Colonic mucosa (tissue), 4 donors: Measurements from ENCODE around the gene FBRSL1. TPM values are rescaled to one million over a fixed set of nuclear protein-coding genes. Genes with fewer than 3 reads are reported as not detected.
A peak's percentile ranks its signal among the peaks of the same experiment; 100 is the strongest.

ENCODE experiments used
- DNase-seq: peaks from one replicate; pipeline ENCODE4 v3.0.0-alpha.2; 2020
- H3K27ac ChIP-seq: fragments of 200-600 bp; one replicate; pipeline ENCODE4 v1.8.0; 2021
- H3K27me3 ChIP-seq: fragments of 200-600 bp; one replicate; pipeline ENCODE4 v1.8.0; 2021
- H3K36me3 ChIP-seq: fragments of 200-600 bp; one replicate; pipeline ENCODE4 v1.8.0; 2021
- H3K4me1 ChIP-seq: fragments of 200-600 bp; one replicate; pipeline ENCODE4 v1.8.0; 2021; ENCODE audit warnings: mild to moderate bottlenecking
- H3K4me3 ChIP-seq: fragments of 200-600 bp; one replicate; pipeline ENCODE4 v1.8.0; 2021
- H3K9ac ChIP-seq, 2 donors: one replicate each; pipeline ENCODE4 v1.7.0; 2013; ENCODE audit warnings: control low read depth in 2 of 2, low read depth in 2 of 2, low read length in 2 of 2
- H3K9me3 ChIP-seq: fragments of 200-600 bp; one replicate; pipeline ENCODE4 v1.8.0; 2021
- intact Hi-C: fragments of 100-400 bp; cut with DNase I; formaldehyde crosslinking; loops from one replicate; pipeline ENCODE4 v1.14.1; 2022
- total RNA-seq, 2 donors: library from RNA; stranded (reverse); fragmentation: NEBNext Ultra II Directional in 1 of 2; extraction: Animal tissue kit (Norgen Biotek cat#: 25700) in 1 of 2; gene quantifications; one replicate each; pipeline ENCODE4 v1.2.1, GENCODE V29; 2021
- TF ChIP-seq, protein P1 (sequence below): fragments of 200-600 bp; IDR thresholded peaks from one replicate; pipeline ENCODE4 v1.8.0; 2022; ENCODE audit warnings: antibody characterized with exemption, mild to moderate bottlenecking
- donor health status: healthy.
- donor health status: DM: no; HTN: no; CAD: no.
- donor health status: DM: no; HTN: no; CAD: no.

The FBRSL1 gene
- total RNA-seq, 2 donors from 2014 or later: 51.9 to 101 TPM

DNA sequence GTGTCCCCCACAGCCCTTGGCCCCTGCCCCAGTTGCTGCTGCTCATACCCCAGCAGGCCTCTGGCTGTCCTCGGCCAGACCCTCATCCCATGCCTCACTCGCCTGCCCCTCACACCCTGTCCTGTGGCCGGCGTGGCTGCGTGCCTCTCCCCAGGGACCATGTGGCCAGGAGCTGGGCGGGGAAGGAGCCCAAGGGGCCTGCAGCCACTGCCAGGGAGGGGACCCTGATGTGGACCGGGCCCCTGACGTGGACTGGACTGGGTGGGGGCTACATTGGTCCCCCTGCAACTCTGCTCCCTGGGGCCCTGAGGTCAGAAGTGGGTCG lies 10.9 kb downstream of the FBRSL1 start:
- Histone ChIP-seq H3K4me3 (no peak overlapping the region), H3K9me3 (no peaks in the 10 kb centered on the region), H3K27me3 (no peaks in the 10 kb centered on the region), H3K4me1 (peaks cover 12% of the 10 kb centered on the region), H3K36me3 (no peaks in the 10 kb centered on the region), H3K9ac (no peak overlapping the region), H3K27ac (no peak overlapping the region)
- DNase-seq: no peak
- TF ChIP-seq, protein P1, sequence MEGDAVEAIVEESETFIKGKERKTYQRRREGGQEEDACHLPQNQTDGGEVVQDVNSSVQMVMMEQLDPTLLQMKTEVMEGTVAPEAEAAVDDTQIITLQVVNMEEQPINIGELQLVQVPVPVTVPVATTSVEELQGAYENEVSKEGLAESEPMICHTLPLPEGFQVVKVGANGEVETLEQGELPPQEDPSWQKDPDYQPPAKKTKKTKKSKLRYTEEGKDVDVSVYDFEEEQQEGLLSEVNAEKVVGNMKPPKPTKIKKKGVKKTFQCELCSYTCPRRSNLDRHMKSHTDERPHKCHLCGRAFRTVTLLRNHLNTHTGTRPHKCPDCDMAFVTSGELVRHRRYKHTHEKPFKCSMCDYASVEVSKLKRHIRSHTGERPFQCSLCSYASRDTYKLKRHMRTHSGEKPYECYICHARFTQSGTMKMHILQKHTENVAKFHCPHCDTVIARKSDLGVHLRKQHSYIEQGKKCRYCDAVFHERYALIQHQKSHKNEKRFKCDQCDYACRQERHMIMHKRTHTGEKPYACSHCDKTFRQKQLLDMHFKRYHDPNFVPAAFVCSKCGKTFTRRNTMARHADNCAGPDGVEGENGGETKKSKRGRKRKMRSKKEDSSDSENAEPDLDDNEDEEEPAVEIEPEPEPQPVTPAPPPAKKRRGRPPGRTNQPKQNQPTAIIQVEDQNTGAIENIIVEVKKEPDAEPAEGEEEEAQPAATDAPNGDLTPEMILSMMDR: no peak
- intact Hi-C loops: no loop called here

DNA sequence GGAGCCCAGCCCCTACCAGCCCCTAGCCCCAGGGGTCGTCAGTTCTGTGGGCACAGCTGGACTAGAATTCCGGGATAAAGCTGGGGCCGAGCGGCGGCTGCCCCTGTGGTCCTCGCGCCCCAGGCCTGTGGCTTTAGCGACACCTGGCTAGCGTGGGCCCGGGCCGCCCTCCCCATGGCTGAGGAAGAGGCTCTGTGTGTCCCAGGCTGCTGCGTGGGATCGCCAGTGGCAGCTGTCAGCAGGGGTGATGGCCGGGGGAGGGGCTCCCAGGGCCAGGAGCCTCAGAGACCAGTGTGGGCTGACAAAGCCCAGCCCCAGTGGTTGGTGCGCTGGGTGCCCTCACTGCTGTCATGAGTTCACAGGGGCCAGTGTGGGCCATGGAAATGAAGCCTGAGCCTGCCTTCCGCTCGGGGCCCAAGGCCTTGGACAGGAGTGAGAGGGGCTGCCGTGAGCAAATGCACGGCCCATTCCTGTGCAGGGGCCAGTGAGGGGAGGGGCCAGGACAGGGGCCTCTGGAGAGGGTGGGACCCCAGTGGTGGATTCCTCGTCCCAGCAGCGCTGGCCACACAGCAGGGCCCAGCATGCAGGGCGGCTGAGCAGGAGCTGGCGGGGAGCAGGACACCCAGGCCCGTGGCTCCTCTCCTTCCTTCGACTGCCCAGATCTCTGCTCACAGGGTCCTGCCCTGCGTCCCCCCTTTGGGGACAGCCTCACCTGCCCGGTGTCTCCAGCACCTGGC lies 11.4 kb downstream of the FBRSL1 start:
- no peak overlapping the region for H3K27ac ChIP-seq

DNA sequence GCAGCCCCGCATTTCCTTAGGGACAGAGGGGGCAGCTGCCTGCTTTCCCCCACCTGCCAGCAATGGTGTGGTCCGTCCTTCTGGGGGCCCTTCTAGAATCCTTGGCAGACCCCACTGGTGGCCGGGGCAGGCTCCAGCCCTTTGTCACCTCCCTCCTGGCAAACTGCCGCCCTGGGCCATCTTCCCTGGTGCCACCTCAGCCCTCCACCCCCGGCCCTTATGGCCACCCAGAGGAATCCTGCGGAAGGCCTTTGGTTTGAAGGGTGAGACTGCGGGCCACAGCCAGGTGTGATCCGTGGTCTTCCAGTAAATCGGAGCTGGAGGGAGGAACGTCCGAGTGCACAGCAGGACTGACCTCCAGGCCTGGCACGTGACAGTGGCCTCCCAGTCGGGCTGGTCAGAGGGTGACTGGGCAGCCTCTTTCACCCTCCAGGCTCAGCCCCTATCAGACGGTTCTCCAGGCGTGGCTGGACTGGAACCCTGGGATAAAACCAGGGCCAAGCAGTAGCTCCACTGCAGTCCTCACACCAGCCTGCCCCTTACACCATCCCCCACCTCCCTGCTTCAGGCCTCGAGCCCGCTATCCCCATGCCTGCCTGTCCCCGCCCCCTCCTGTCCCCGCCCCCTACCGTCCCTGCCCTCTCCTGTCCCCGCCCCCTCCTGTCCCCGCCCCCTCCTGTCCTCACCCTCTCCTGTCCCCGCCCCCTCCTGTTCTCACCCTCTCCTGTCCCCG lies 12.4 kb downstream of the FBRSL1 start:
- H3K36me3 ChIP-seq: no peaks in the 10 kb centered on the region
- TF ChIP-seq, protein P1: no peak
- intact Hi-C loops: no loop called here
- peak; percentile 53 for DNase-seq
- no peaks in the 10 kb centered on the region for H3K9me3 ChIP-seq
- no peaks in the 10 kb centered on the region for H3K27me3 ChIP-seq
- peaks cover 12% of the 10 kb centered on the region for H3K4me1 ChIP-seq
- H3K27ac ChIP-seq: no peak overlapping the region
- no peak overlapping the region for H3K4me3 ChIP-seq
- H3K9ac ChIP-seq: no peak overlapping the region

More for the DNA sequence above, 11.4 kb downstream of the FBRSL1 start:
- no peaks in the 10 kb centered on the region for H3K36me3 ChIP-seq
- H3K4me1 ChIP-seq: peaks cover 12% of the 10 kb centered on the region
- TF ChIP-seq, protein P1: no peak
- no peaks in the 10 kb centered on the region for H3K27me3 ChIP-seq
- no peak overlapping the region for H3K4me3 ChIP-seq
- DNase-seq: no peak
- no peaks in the 10 kb centered on the region for H3K9me3 ChIP-seq
- no peak overlapping the region for H3K9ac ChIP-seq
- intact Hi-C loops: no loop called here

DNA sequence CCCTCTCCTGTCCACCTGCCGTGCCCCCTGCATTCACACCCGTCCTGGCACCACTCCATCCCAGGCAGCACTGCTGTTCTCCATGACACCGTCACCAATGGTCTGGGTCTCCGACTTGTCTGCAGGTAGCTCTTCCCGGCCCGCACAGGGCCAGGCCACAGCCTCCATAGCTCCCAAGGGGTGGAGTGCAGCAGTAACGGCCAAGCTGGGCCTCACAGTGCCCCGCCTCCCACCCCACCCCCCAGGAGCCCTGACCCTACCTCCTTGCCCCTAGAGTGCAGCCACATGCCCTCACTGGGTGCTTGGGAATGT lies 12.9 kb downstream of the FBRSL1 start:
- peaks cover 12% of the 10 kb centered on the region for H3K4me1 ChIP-seq
- H3K27ac ChIP-seq: no peak overlapping the region
- H3K9me3 ChIP-seq: no peaks in the 10 kb centered on the region
- H3K9ac ChIP-seq: no peak overlapping the region
- H3K27me3 ChIP-seq: no peaks in the 10 kb centered on the region
- no peaks in the 10 kb centered on the region for H3K36me3 ChIP-seq
- no peak for DNase-seq
- H3K4me3 ChIP-seq: no peak overlapping the region
- TF ChIP-seq, protein P1: no peak
- intact Hi-C loops: no loop called here

DNA sequence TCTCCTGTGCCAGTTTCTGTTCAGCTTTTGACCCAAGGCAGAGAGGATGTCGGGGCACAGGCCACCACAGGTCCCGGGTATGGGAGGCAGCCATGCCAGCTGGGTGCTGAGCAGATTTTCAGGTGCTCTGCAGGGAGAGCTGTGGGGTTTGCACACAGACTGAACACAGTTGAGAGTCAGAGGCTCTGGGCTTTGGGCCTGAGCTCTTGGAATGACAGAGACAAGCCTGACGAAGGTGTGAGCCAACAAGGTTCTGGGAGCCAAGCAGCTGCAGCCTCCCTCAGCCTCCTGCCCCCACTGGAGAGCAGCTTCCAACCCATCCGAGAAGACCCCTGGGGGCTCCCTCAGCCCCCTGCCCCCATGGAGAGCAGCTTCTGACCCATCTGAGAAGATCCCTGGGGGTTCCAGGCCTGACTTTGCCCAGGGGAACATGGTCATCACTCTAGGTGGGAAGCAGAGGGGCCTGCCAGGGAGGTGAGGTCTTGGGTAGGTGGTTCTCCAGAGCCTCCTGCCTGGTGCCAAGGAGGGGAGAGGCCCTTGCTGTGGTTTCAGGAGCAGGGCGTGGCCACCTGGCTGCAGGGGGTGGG lies 13.8 kb downstream of the FBRSL1 start:
- Histone ChIP-seq H3K27ac (no peak overlapping the region), H3K4me3 (no peak overlapping the region), H3K9ac (no peak overlapping the region), H3K9me3 (no peaks in the 10 kb centered on the region), H3K36me3 (no peaks in the 10 kb centered on the region), H3K4me1 (peaks cover 12% of the 10 kb centered on the region), H3K27me3 (no peaks in the 10 kb centered on the region)
- DNase-seq: no peak
- intact Hi-C loops: no loop called here
- TF ChIP-seq, protein P1: no peak
